MG63 (cell line): ENCODE data around the gene AURKB. TPM values are rescaled to one million over a fixed set of nuclear protein-coding genes. Genes with fewer than 3 reads are reported as not detected.

ENCODE experiments used
- DNase-seq: peaks from one replicate; pipeline ENCODE4 v3.0.0-alpha.2; 2020
- H3K27me3 ChIP-seq: fragments of 250-450 bp; sonication (Bioruptor Pico); 2 replicates; pipeline ENCODE4 v1.5.1; 2020; ENCODE audit warnings: mild to moderate bottlenecking, moderate library complexity
- H3K36me3 ChIP-seq: fragments of 250-450 bp; sonication (Bioruptor Pico); 2 replicates; pipeline ENCODE4 v1.5.1; 2020; ENCODE audit warnings: mild to moderate bottlenecking, moderate library complexity
- H3K4me3 ChIP-seq: fragments of 250-450 bp; sonication (Bioruptor Pico); 2 replicates; pipeline ENCODE4 v1.5.1; 2020; ENCODE audit warnings: mild to moderate bottlenecking, moderate library complexity
- H3K9me3 ChIP-seq: fragments of 250-450 bp; sonication (Bioruptor Pico); 2 replicates; pipeline ENCODE4 v1.5.1; 2020; ENCODE audit warnings: mild to moderate bottlenecking, moderate library complexity
- total RNA-seq: library from RNA; depleted of rRNA; stranded (reverse); fragments of >200 nt; shearing (Covaris generic); gene quantifications from 2 replicates; pipeline ENCODE4 v1.2.3, GENCODE V29; 2014; ENCODE audit warnings: low replicate concordance

The AURKB gene
- total RNA-seq, 1 experiment from 2014 or later = 119 TPM

DNA sequence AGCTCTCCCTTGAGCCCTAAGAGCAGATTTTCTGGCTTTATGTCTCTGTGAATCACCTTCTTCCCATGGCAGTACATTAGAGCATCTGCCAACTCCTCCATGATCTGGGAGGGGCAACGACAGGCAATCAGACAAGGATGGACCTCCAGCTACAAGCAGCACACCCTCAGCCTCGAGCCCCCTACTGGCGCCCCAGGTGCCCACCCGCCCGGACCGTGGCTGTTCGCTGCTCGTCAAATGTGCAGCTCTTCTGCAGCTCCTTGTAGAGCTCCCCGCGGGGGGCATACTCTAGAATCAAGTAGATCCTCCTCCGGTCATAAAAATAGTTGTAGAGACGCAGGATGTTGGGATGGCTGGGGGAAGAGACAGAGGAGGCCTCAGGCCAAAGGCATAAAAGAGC, 3.8 kb downstream of the AURKB start:
- Histone ChIP-seq H3K36me3 (peaks cover 77% of the 10 kb centered on the region), H3K4me3 (no peak overlapping the region), H3K27me3 (no peaks in the 10 kb centered on the region), H3K9me3 (no peaks in the 10 kb centered on the region)
- no peak for DNase-seq

DNA sequence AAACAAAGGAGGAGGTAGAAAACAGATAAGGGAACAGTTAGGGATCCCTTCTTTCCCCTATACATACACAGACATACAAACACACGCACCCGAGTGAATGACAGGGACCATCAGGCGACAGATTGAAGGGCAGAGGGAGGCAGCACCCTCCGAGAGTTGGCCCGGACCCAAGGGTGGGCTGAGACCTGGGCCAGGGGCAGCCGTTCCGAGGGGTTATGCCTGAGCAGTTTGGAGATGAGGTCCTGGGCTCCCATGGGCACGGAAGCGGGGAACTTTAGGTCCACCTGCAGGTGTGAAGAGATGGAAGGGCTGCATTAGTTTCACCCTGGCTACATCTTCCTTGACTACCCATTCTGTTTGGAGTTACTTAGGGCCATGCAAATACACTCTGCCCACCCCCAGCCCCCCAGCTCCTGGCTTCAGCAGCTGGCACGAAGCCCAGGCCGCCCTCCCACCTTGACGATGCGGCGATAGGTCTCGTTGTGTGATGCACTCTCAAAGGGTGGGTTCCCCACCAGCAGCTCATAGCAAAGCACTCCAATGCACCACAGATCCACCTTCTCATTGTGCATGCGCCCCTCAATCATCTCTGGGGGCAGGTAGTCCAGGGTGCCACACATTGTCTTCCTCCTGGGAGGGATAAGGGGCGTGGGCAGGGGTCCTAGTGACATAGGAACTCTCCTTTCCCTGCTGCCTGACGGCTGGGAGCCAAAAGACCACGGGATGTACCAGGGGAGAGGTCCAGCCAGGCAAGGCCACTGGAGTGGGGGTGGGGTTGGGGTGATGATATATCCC, 5.4 kb downstream of the AURKB start:
- Histone ChIP-seq H3K4me3 (no peak overlapping the region), H3K9me3 (no peaks in the 10 kb centered on the region), H3K36me3 (peaks cover 83% of the 10 kb centered on the region), H3K27me3 (no peaks in the 10 kb centered on the region)
- no peak for DNase-seq

- Histone ChIP-seq H3K9me3 (no peaks in the 10 kb centered on the region), H3K4me3 (no peak overlapping the region)
Observed at GRCh38 chr17:8192070-8192815, 18.1 kb downstream of the AURKB start.

DNA sequence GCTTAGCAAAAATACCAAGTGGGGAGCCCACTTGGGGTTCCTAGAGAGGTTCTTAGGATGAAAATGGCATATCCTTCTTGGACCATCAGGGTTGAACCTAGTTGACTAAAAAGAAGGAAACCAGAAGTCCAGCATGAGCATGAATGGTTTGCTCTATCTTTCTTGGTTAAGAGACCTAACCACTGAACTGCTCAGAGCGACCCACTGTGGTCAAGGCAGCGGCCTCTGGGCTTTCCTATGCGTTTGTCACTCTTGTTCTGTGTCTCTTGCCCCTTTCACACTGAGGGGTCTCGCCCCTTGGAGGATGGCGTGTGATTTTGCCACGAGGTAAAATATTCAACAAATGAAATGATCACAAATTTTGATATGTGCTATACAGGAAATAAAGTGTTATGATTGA, 19.9 kb downstream of the AURKB start:
- no peaks in the 10 kb centered on the region for H3K27me3 ChIP-seq
- no peaks in the 10 kb centered on the region for H3K9me3 ChIP-seq
- H3K4me3 ChIP-seq = peak overlapping the region; percentile 98
- H3K36me3 ChIP-seq = no peaks in the 10 kb centered on the region; the same call in 1 of the 2 replicates
- no peak for DNase-seq

More at GRCh38 chr17:8192070-8192815, 18.1 kb downstream of the AURKB start:
- no peaks in the 10 kb centered on the region for H3K27me3 ChIP-seq
- DNase-seq = peak; percentile 66
- H3K36me3 ChIP-seq = no peaks in the 10 kb centered on the region; the same call in 1 of the 2 replicates

GRCh38 chr17:8189711-8190477, 20.5 kb downstream of the AURKB start, which contains the start of gene BORCS6:
Gene BORCS6 (minus strand): TSS chr17:8190180. CDS start chr17:8190140, 40 bp downstream.
- Histone ChIP-seq H3K27me3 (no peaks in the 10 kb centered on the region), H3K4me3 (peak within 1 kb of the TSS; percentile 98), H3K9me3 (no peaks in the 10 kb centered on the region), H3K36me3 (no peaks in the 10 kb centered on the region; the same call in 1 of the 2 replicates)
- peak; percentile 100 for DNase-seq

GRCh38 chr17:8189041-8189710, 21.2 kb downstream of the AURKB start:
- DNase-seq = no peak
- Histone ChIP-seq H3K36me3 (no peaks in the 10 kb centered on the region; the same call in 1 of the 2 replicates), H3K27me3 (no peaks in the 10 kb centered on the region), H3K4me3 (peak overlapping the region; percentile 98), H3K9me3 (no peaks in the 10 kb centered on the region)

DNA sequence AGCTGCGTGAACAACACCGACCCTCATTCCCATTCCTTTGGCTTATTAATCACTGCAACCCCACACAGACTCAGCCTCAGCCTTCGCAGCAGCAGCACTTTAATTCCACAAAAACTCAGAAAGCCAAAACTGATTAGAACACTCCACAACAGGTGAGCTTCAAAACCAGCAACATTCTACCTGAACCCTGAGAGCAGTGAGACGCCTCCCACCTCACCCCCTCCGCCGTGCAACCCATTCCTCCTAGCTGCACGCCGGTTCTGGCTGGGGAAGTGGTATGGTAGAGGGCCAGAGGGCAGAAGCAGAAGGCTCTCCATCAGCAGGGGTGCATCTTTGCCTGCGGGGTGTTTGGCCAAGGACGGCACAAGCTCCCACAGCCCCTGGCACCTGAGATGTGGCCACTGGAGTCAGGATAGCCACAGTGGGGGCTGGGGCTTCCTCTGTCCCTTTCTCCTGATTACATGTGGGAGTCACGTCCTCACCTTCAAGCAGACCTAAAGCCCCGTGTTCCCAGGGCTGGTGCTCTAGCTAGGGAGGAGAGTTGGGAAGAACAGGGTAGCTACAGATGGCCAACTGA, 22.0 kb downstream of the AURKB start:
- no peak for DNase-seq
- no peaks in the 10 kb centered on the region; the same call in 1 of the 2 replicates for H3K36me3 ChIP-seq
- no peaks in the 10 kb centered on the region for H3K27me3 ChIP-seq
- H3K9me3 ChIP-seq = no peaks in the 10 kb centered on the region
- peak overlapping the region; percentile 98 for H3K4me3 ChIP-seq

GRCh38 chr17:8187517-8188262, 22.7 kb downstream of the AURKB start:
- DNase-seq = peak; percentile 95
- H3K9me3 ChIP-seq = no peaks in the 10 kb centered on the region
- no peaks in the 10 kb centered on the region for H3K27me3 ChIP-seq
- no peaks in the 10 kb centered on the region; the same call in 1 of the 2 replicates for H3K36me3 ChIP-seq
- H3K4me3 ChIP-seq = peak overlapping the region; percentile 98

GRCh38 chr17:8186787-8187516, 23.4 kb downstream of the AURKB start:
- no peaks in the 10 kb centered on the region for H3K27me3 ChIP-seq
- H3K36me3 ChIP-seq = no peaks in the 10 kb centered on the region; the same call in 1 of the 2 replicates
- H3K4me3 ChIP-seq = peak overlapping the region; percentile 83
- DNase-seq = peak; percentile 93
- no peaks in the 10 kb centered on the region for H3K9me3 ChIP-seq

DNA sequence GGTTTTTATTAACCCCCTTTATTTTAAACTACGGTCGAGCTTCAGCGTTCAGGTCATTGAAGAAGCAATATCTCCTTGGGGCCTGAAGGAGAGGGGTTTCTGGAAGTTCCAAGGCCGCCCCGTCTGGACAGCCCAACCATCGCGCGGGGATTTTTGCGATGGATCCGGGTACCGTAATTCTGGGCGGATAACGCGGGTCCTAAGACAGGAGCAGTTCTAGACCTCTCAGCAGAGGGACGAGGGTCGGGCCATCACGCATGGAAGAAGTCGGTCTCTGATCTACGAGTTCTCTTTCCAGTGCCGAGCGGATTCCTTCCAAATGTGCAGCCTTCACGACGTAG, 24.0 kb downstream of the AURKB start:
- H3K4me3 ChIP-seq = peak overlapping the region; percentile 83
- H3K36me3 ChIP-seq = no peaks in the 10 kb centered on the region; the same call in 1 of the 2 replicates
- no peak for DNase-seq
- no peaks in the 10 kb centered on the region for H3K27me3 ChIP-seq
- H3K9me3 ChIP-seq = no peaks in the 10 kb centered on the region

DNA sequence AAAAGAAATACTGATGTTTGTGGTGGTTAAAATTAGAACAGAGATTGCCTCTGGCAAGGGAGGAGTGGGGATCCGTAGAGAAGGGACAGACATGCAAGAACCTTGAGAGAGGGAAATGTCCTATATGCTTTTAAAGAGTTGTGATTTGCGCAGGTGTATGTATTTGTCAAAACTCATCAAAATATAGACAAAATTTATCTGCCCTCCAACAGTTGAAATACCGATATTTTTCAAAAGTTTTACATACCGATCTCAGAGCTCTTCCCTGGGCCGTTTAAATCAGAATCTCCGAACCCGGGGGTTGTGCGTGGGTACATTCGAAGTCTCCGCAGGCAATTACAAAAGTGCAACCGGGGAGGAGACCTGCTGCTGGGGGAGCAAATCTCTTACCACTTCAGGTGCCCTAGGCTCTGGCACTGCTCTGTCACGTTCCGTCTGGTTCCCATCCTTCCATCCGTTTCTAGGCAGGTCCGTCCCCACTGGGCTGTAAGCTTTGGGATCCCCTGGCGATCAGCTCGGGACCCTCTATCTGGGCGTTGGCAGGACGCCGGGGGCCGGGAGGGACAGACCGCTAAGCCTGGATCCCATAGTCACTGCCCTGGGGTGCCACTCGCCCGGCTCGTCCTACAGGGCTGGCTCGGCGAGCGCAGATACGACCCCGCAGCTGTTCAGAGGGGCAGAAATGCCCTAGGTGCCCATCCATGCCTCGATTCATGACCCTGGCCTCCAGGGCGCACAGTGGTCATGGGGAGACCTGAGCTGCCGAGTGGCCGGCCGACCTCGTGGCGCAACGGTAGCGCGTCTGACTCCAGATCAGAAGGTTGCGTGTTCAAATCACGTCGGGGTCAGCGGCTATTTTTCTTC, 24.6 kb downstream of the AURKB start:
- Histone ChIP-seq H3K27me3 (no peaks in the 10 kb centered on the region), H3K36me3 (no peaks in the 10 kb centered on the region; the same call in 1 of the 2 replicates), H3K9me3 (no peaks in the 10 kb centered on the region), H3K4me3 (peak overlapping the region; percentile 83)
- DNase-seq = peak; percentile 74

GRCh38 chr17:8176998-8177731, 33.2 kb downstream of the AURKB start:
- Histone ChIP-seq H3K4me3 (peak overlapping the region; percentile 65), H3K9me3 (no peaks in the 10 kb centered on the region), H3K36me3 (no peaks in the 10 kb centered on the region), H3K27me3 (no peaks in the 10 kb centered on the region)
- DNase-seq = no peak

DNA sequence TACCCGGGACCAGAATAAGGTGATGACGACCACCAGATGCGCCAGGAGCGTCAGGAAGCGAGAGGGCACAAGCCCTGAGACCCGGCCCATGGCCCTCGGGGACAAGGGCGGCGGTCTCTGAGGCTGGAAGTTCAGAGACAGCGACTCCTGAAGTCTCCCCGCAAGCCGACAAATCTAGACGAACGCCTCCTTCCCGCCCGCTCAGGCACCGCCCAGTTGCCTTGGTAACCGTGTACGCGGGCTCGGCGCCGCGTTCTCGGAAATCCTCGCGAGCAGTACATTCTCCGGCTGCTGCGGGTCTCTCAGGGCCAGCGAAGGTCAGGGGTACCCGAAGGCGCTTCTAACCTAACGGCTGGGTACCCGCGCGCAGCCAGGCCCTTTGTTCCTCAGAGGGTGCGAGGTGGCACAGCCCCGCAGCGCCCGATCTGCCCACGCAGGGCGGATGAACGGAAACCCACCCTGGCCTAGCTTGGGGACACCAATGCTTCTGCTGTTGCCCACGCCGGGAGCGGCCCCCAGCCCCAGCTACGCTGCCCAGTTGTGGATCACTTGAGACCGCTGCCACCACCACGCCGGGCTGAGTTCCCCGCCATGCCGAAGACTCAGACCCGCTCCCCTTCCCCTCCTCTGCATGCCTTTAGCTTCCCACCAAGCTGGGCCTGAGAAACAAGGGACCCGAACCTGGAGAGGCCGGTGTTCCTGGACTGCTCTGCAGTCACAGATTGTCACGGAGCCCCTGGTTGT, 34.0 kb downstream of the AURKB start, which contains the start of gene TMEM107:
Gene TMEM107, minus strand, starts transcription at position 184 of the 744 bp plus-strand sequence. Its CDS starts 94 bp downstream, at position 90.
- H3K36me3 ChIP-seq = no peaks in the 10 kb centered on the region
- peak within 1 kb of the TSS; percentile 65 for H3K4me3 ChIP-seq
- H3K9me3 ChIP-seq = no peaks in the 10 kb centered on the region
- DNase-seq = peak; percentile 93
- H3K27me3 ChIP-seq = no peaks in the 10 kb centered on the region
